CD4-positive, alpha-beta T cell treated with Interleukin-6 at 100 ng/mL for 8 hours (primary cell): ENCODE measurements around the gene SLC13A3.

ENCODE experiments used
- DNase-seq: peaks from one replicate; pipeline ENCODE4 v3.0.0-alpha.2; 2020; ENCODE audit warnings: mixed read lengths, low spot score

SLC13A3 gene

GRCh38 chr20:46605978-46606816, 45.1 kb downstream of the SLC13A3 start:
- DNase-seq, result no peak

- DNase-seq, result no peak
Measured at GRCh38 chr20:46605181-46605580, 46.1 kb downstream of the SLC13A3 start.

GRCh38 chr20:46604551-46605133, 46.6 kb downstream of the SLC13A3 start:
- DNase-seq, result no peak

GRCh38 chr20:46602429-46602828, 48.8 kb downstream of the SLC13A3 start:
- no peak for DNase-seq

GRCh38 chr20:46601603-46602122, 49.6 kb downstream of the SLC13A3 start:
- no peak for DNase-seq

- DNase-seq, result no peak
Measured at GRCh38 chr20:46600286-46600752, 50.9 kb downstream of the SLC13A3 start.

GRCh38 chr20:46599227-46599987, 51.9 kb downstream of the SLC13A3 start:
- DNase-seq, result no peak

GRCh38 chr20:46595933-46596332, 55.3 kb downstream of the SLC13A3 start:
- no peak for DNase-seq

- no peak for DNase-seq
Measured at GRCh38 chr20:46594725-46595124, 56.5 kb downstream of the SLC13A3 start.

- no peak for DNase-seq
Measured at GRCh38 chr20:46592580-46593362, 58.5 kb downstream of the SLC13A3 start.

GRCh38 chr20:46590443-46590842, 60.8 kb downstream of the SLC13A3 start:
- DNase-seq, result no peak

GRCh38 chr20:46588532-46589511, 62.4 kb downstream of the SLC13A3 start:
- DNase-seq, result no peak

GRCh38 chr20:46587986-46588385, 63.3 kb downstream of the SLC13A3 start:
- no peak for DNase-seq

GRCh38 chr20:46586724-46587123, 64.5 kb downstream of the SLC13A3 start:
- no peak for DNase-seq

- DNase-seq, result no peak
Measured at GRCh38 chr20:46584508-46584907, 66.8 kb downstream of the SLC13A3 start.

GRCh38 chr20:46583411-46584214, 67.6 kb downstream of the SLC13A3 start:
- DNase-seq, result no peak

- DNase-seq, result no peak
Measured at GRCh38 chr20:46582648-46583047, 68.6 kb downstream of the SLC13A3 start.

- no peak for DNase-seq
Measured at GRCh38 chr20:46581391-46581790, 69.9 kb downstream of the SLC13A3 start.

GRCh38 chr20:46580613-46581205, 70.5 kb downstream of the SLC13A3 start:
- DNase-seq, result no peak
